ENCODE measurements around the gene ROR2.
"Not testable (repeated sequence)": the region's sequence is repeated elsewhere in the genome, so short reads cannot be mapped to it uniquely, and the experiment has no call there.

The ROR2 gene

DNA sequence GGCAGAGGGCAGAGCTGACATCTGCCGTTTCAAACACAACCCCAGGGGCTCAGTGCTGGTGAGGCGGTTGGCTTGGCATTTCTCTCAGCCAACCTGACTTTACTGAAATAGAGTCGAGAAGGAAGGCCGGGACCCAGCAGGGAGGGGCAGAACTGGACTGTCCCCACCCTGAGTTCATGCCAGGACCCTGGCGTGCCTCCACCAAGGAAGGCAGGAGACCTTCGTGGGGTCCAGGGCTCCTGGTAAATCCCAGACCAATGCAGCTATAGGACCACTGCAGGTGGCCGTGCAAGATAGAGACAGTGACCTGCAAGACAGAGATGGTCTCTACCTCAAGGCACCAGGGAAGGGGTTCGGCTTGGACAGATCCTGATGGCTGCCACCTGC lies 132.9 kb downstream of the ROR2 start:
- DNase-seq (ENCODE audit: low spot score), result no peak

DNA sequence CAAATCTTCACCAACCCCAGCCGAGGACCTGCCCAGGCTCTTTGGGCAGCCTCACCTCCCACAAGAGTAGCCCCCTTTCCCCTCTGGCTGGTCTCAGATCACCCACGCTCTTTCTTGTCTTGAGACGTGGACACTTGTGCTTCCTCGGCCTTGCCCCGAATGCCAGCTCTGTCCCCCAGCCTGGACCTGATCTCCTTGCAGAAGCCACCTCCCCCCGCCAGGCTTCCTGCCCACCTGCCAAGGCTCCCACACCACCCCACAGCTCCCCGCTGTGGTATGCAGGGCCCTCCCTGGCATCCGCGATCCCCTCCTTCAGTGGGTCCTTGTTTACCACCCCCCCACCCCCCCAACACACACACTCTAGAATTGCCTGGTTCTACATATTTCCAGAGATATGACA lies 133.7 kb downstream of the ROR2 start:
- DNase-seq (ENCODE audit: low spot score), result no peak

- DNase-seq (ENCODE audit: low spot score), result no peak
Measured at GRCh38 chr9:91815896-91816295, 134.1 kb downstream of the ROR2 start.

DNA sequence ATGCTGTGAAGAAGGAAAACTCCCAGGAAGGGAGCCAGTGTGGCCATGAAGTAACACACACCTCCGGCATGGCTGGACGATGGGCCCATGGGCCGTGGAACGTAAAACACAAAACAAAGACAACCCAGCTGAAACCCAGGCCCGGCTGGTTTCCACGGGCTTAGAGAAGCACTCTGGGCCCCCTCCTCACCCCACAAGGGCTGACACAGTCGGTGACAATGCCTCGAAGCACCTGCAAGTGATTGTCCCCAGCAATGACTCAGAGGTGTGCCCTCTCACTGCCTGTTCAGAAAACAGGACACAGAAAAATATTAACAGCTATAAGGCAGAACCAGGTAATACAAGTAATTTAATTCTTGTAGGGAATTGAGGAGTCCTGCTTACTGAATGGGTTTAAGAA lies 135.3 kb downstream of the ROR2 start:
- no peak for DNase-seq (ENCODE audit: low spot score)

DNA sequence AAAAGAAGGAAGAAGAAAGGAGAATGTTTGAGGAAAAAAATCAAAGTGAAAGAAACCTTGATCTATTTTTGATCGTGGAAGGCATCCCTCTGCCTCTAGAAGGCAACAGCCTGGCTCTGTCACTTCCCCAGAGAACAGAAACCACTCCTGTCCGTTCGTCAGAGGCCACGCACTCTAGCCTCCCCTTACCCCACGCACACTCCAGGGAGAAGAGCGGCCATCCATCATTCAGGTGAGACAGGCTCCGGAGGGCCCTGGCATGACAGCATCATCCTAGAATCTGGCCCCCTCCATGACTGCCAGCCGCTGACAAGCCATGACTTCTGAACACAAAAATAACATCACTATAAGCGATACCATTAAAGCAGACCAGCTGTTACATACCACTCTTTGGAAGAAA lies 135.8 kb downstream of the ROR2 start:
- no peak for DNase-seq (ENCODE audit: low spot score)

DNA sequence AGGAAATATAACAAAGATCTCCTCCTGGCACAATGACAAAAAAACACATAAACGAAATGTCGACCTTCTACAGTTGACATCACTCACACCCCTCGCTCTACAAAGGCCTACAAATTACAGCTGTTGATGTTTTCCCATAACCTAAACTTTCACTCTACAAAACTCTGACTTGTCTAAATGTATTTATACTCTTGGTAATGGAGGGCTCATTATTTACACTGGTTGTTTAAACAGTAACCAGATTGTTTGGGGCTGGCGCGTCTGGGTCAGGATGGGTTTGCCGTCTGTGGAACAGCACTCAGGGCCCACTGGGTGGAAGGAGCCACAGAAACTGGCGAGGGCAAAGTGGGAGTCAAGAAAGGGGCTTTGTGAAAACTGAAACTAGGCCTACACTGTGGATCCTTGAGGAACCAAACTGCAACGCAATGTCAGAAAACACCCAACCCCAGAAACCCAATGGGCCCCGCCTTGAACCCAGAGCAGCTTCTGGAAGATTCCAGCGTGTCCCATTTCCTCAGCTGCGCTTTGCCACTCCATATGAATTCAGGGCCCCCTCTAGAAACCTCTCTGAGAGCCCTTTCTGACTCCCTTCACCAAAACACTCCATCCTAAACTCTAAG lies 136.7 kb downstream of the ROR2 start:
- DNase-seq (ENCODE audit: low spot score), result no peak

GRCh38 chr9:91812191-91812590 lies 137.8 kb downstream of the ROR2 start:
- no peak for DNase-seq (ENCODE audit: low spot score)

GRCh38 chr9:91811024-91811909 lies 138.8 kb downstream of the ROR2 start:
- no peak for DNase-seq (ENCODE audit: low spot score)

GRCh38 chr9:91810286-91810905 lies 139.6 kb downstream of the ROR2 start:
- no peak for DNase-seq (ENCODE audit: low spot score)

DNA sequence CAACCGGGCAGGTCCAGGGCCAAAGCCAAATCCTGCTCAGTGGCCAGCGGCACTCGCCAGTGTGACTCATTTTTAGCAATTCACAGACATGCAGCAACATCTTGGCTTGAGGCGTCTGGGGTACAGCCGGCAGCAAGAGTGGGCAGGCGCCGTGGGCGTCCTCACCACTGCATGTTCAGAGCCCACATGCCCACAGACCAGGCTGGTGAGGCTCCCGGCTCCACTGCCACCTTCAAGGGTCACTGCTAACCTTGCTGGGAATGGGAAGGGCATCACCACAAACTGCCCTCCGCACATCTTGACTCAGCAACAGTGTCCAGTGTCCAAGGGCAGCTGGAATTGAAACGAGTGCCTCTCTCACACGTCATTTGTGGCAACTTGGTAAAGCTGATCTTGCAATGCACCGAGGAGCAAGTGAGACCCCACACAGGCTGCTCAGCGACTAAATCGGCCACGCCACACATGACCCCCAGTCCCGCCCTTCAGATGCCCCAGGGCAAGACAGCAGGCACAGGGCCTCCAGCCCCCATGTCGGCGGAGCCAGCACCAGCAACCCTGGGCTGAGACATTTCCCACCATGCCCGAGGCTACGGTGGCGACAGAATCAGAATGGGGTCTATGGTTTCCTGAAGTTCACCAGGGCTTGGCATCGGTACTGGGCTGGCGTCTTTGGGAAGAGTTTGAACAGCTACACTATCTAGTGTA lies 140.3 kb downstream of the ROR2 start:
- DNase-seq (ENCODE audit: low spot score), result no peak

GRCh38 chr9:91807643-91808246 lies 142.3 kb downstream of the ROR2 start:
- DNase-seq (ENCODE audit: low spot score), result no peak

GRCh38 chr9:91805031-91805430 lies 145.0 kb downstream of the ROR2 start:
- DNase-seq (ENCODE audit: low spot score), result no peak

GRCh38 chr9:91803970-91804752 lies 145.9 kb downstream of the ROR2 start:
- DNase-seq (ENCODE audit: low spot score), result no peak

DNA sequence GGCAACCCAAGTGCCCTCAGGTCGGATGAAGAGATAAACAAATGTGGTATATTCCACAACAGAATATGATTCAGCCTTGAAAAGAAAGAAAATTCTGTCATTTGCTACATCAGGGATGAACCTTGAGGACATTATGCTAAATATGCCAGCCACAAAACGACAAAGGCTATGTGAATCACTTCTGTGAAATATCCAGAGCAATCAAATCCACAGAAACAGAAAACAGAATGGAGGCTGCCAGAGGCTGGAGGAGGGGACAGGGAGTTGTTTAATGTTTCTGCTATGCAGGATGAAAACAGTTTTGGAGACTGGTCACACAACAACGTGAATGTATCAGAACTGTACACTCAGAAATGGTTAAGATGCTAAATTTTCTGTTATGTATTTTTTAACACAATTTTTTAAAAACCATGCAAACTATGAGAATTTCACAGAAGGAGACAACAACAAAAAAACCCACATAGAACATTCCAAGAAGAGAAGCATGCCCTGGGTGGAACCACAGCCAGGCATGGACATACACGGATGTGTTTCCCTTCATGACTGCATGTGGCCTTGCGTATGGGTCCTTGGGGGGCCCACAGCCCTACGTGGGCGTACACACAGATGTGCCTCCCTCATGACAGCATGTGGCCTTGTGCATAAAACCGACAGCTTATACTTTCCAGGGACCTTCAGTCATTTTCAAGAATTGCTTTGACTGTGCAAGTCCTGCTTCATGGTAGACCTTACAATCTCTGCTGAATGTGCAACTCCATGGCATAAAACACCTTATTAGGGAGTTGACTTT lies 146.7 kb downstream of the ROR2 start:
- no peak for DNase-seq (ENCODE audit: low spot score)

DNA sequence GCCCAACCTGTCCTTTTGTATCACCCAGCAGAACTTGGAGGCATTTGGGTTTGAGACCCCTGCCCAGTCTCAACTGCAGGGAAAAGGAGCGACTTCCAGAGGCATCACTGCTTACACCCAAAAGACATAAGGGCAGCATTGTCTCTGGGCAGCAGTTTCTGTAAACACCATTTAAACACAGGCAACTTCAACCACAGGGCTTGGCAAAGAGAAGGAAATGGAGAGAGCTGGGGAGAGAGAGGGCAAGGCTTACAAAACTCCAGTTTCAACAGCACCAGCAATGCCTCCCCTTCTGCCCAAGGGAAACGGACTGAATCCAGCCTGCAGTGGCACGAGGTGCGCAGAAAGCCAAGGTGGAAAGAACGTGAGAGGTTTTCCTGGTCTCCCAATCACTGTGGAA lies 147.6 kb downstream of the ROR2 start:
- DNase-seq (ENCODE audit: low spot score), result no peak

DNA sequence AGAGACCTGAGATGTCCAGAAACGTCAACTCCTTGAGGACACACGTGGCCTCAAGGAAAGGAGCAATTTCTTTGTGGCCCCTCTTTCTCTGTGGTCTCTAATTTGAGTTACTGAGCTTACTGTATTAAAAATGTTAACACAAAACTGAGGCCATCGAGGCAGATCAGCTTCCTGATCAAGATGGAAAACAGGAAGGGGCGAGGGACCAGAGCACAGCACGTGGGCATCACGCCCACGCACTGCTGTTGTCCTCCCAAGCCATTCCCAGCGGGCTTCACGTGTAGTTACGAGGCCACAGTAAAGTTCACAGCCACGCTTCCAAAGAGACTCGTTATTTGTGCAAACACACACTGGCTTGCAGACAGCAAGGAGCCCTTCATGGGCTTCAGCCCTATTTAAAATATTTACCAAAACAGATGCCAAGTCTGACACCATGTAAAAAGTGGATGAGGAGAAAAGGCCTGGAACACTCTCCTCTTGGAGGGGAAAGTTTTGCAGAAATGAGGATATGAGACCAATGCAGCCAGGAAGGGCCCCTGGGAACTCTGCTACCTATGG lies 149.5 kb downstream of the ROR2 start:
- no peak for DNase-seq (ENCODE audit: low spot score)

- no peak for DNase-seq (ENCODE audit: low spot score)
Measured at GRCh38 chr9:91799113-91799744, 150.8 kb downstream of the ROR2 start.

DNA sequence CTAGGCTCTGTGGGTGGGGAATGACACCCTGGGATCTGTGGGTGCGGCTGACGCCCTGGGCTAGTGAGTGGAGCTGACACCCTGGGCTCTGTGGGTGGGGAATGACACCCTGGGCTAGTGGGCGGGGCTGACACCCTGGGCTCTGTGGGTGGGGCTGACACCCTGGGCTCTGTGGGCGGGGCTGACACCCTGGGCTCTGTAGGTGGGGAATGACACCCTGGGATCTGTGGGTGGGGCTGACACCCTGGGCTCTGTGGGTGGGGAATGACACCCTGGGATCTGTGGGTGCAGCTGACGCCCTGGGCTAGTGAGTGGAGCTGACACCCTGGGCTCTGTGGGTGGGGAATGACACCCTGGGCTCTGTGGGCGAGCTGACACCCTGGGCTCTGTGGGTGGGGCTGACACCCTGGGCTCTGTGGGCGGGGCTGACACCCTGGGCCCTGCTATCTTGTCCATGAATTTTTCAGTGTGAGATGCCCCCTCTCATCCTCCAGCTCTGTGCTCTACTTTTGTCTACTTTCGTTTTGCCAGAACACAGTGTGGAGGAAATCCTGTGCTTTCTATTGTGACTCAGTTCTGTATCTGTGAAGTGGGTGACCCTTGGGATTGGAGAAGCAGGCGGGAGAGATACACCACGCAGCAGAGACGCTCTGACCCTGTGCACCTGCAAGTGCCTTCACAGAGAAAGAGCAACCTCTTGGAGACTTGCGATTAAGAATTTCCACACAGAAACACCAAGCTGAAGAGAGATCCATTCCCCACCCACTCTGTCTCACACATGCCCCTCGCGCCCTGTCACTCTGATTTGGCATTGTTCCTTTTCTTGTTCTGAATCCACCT lies 151.5 kb downstream of the ROR2 start:
- not testable (repeated sequence) for DNase-seq (ENCODE audit: low spot score)

GRCh38 chr9:91797517-91797916 lies 152.5 kb downstream of the ROR2 start:
- DNase-seq (ENCODE audit: low spot score), result not testable (repeated sequence)

All from pons (tissue), 1 donor.